HL-60/S4 (cell line): ENCODE results near the gene BRD8.
"Not testable (repeated sequence)": the region's sequence is repeated elsewhere in the genome, so short reads cannot be mapped to it uniquely, and the experiment has no call there.

Experiments used
- in situ Hi-C: fragments of 300-500 bp; cut with MboI; formaldehyde crosslinking; loops from 2 replicates; pipeline ENCODE4 v1.14.3; 2022; ENCODE audit warnings: low sequenced_read_pairs

Gene BRD8

DNA sequence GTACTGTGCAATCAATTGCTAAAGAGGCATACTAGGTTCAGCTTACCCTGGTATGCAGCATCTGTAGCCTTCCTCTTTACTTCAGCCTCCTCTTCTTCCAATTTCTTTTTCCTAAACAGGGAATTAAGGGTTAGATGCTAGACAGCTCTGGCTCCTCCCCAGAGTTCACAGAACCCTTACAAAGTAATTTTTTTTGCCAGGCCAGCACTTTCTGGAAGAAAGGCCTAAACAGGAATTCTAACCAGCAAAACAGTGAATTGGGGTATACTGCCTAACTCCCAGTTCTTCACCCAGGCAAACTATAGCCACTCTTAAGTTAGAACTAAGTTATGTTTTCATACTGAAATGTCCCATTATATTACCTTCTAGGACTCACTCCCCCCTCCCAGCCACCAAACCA lies 8.1 kb downstream of the BRD8 start:
- in situ Hi-C loops: no loop called here

- in situ Hi-C loops: no loop called here
Observed at GRCh38 chr5:138169124-138169523, 9.3 kb downstream of the BRD8 start.

GRCh38 chr5:138163721-138164120 lies 14.7 kb downstream of the BRD8 start:
- in situ Hi-C loops: no loop called here

- in situ Hi-C loops: no loop called here
Observed at GRCh38 chr5:138160706-138161105, 17.7 kb downstream of the BRD8 start.

- in situ Hi-C loops: no loop called here
Observed at GRCh38 chr5:138159666-138160065, 18.8 kb downstream of the BRD8 start.

GRCh38 chr5:138157626-138158025 lies 20.8 kb downstream of the BRD8 start:
- in situ Hi-C loops: no loop called here

DNA sequence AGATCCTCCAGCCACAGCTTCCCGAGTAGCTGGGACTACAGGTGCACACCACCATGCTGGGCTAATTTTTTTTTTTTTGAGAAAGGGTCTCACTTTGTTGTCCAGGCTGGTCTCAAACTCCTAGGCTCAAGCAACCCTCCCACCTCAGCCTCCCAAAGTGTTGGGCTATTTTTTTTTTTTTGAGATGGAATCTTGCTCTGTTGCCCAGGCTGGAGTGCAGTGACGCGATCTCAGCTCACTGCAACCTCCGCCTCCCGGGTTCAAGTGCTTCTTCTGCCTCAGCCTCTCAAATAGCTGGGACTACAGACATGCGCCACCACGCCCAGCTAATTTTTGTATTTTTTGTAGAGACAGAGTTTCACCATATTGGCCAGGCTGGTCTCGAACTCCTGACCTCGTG lies 22.5 kb downstream of the BRD8 start:
- in situ Hi-C loops: not testable (repeated sequence)

GRCh38 chr5:138149530-138149929 lies 28.9 kb downstream of the BRD8 start:
- in situ Hi-C loops: no loop called here

GRCh38 chr5:138148811-138149210 lies 29.6 kb downstream of the BRD8 start:
- in situ Hi-C loops: no loop called here

GRCh38 chr5:138143578-138143977 lies 34.9 kb downstream of the BRD8 start:
- in situ Hi-C loops: not testable (repeated sequence)

DNA sequence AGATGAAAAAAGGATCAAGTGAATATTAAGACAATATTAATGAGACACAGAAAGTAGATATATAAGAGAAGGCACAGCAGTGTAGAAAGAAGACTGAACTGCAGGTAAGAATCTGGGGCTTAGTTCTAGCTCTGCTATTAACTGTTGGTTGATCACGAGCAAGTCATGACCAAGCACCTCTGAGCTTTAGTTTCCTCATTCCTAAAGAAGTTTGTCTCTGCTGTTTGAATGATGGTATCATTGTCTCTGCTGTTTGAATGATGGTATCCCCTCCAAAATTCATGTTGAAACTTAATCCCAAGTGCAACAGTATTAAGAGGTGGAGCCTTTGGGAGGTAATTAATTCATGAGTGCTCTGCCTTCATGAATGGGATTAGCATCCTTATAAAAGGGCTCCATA lies 36.7 kb downstream of the BRD8 start:
- in situ Hi-C loops: no loop called here

GRCh38 chr5:138140268-138140667 lies 38.2 kb downstream of the BRD8 start:
- in situ Hi-C loops: no loop called here

DNA sequence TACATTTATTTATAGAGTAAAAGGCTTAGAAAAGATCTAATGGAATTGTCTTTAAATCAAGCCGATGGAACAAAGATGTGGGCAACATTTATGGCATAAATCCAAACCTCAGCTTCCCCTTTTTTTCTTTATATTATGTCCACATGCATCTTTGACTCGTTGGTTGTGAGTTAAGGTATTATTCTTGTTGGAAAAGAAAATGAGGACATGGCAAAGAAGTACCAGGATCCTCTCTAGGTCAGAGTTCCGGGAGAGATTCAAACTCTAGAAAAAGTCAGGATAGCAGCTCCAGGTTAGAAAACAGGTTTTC lies 38.7 kb downstream of the BRD8 start:
- in situ Hi-C loops: no loop called here

DNA sequence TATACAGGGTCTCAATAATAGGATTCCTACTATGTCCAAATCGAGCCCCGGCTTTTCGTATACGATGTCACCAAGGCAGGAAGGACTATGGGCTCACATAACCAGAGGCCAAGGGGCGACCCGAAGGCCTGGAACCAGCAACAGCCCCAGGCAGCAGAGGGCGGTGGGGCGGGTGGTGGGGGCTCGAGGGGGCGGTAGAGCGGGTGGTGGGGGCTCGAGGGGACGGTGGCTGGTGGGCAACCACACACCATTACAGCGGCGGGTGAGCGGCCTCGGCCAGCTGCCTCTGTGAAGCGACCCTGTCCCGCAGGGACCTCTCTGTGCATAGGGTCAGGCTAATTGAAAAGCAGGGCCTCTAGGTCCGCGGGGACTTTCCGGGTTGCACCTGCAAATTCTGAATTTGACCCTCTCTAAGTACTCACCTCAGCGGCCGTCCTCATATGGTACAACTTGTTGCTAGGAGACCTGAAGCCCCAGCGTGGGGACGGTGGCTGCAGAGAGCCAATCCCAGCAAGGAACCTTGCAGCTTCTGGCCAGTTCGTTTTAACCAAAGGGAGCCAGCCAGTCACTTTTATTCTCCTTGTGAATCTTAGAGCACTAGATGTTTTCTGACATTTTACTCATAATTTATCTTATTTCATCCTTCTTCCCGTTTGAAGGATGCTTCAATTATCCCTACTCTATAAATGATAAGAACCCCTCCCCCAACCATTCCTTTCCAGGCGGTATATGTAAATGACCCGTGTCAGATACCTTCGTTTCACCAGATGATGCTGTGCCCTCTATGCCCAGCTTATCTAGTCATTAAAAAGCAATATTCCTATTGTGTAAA lies 39.3 kb downstream of the BRD8 start, which contains the start of gene NME5:
TSS of gene NME5 (minus strand) at position 480 of the 832 bp plus-strand sequence. CDS start 648 bp downstream, outside the sequence.
- in situ Hi-C loops: no loop called here

GRCh38 chr5:138132543-138132942 lies 45.9 kb downstream of the BRD8 start:
- in situ Hi-C loops: no loop called here

GRCh38 chr5:138129347-138129746 lies 49.1 kb downstream of the BRD8 start:
- in situ Hi-C loops: no loop called here

- in situ Hi-C loops: no loop called here
Observed at GRCh38 chr5:138128334-138128733, 50.1 kb downstream of the BRD8 start.

- in situ Hi-C loops: no loop called here
Observed at GRCh38 chr5:138115254-138115653, 63.2 kb downstream of the BRD8 start.

GRCh38 chr5:138111937-138112336 lies 66.5 kb downstream of the BRD8 start:
- in situ Hi-C loops: no loop called here

GRCh38 chr5:138111181-138111580 lies 67.2 kb downstream of the BRD8 start:
- in situ Hi-C loops: no loop called here

DNA sequence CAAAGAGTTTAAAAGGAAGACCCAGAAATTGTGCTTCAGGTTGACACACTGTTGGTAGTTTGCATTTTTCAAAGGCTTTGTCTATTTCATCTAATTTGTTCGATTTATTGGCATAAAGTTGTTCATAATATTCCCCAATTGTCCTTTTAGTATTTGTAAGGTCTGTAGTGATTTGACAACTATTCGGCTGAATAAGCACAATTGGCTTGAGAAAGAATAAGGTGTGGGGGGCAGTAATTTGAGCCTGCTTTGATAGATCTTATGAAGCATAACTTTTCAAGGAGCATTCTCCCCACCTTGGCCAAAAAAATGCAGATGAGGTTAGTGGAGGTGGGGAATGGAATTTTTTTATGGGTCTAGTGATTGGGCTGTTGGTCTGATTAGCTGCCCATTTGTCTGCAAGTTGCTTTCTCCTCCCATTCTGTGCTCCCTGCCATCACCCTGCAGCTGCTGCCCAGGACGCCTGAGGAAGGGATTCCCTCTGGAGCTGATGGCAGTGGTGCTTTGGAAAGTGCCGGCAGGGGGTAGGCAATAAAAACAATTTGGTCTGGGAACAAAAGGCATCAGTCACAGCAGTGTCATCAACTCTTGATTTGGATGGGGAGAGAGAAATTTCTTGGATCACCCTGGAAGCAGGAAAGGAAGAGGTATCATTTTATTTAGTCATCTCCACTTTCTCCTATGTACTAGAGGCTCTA lies 68.0 kb downstream of the BRD8 start:
- in situ Hi-C loops: no loop called here

DNA sequence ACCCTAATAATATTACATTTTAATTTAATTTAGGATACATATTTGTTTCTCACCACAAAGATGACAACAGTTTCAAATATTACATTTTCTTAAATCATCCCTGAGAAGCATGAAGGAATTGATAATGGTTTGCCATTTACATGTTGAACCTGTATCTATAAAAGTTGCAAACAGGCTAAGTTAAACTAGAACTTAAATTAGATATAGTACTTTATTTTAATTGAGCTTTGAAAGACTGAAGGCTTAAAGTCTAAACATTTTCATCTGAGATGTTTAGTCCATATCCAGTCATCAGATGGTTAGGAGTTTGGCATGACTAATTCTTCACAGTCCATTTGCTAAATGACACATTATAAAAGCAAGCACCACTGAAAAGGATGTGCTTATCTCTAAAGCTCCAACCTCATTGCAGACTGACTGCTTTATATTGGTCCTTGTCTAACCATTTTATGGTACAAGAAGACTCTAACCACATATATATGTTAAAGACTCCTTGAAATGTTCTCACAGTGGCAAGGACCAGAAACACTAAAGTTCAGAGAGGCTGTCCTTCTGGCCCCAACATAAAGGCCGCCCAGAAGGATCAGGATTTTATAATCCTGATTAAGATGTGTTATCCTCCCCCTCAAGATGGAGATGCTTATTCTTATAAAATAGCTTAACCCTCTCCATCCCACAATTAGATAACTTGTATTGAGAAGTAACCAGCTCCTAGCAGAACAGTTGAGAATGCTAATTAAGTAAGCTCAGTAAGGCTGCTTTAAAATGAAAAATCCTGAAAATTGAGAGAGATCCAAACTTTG lies 68.8 kb downstream of the BRD8 start:
- in situ Hi-C loops: no loop called here
